HCT116 (cell line): ENCODE results near the gene COLEC11. TPM values are rescaled to one million over a fixed set of nuclear protein-coding genes. Genes with fewer than 3 reads are reported as not detected.

Experiments used
- ATAC-seq: fragments of 200-7000 bp; cut with Tn5 transposase; 2 replicates; pipeline ENCODE4 v1.9.1; 2020; ENCODE audit warnings: mild to moderate bottlenecking, moderate library complexity
- BruUV-seq: library from RNA; stranded (reverse); fragments of 400-500 nt; replicated peaks from 2 replicates; lab custom pipeline; 2021; lab: Mats Ljungman, UMichigan
- CTCF ChIA-PET: fragments of 300-600 bp; sonication (Branson Sonifier 250); formaldehyde crosslinking; loops from one replicate; lab custom pipeline; 2021; ENCODE audit warnings: antibody characterized with exemption; lab: Charles Lee
- POLR2A ChIA-PET: fragments of 300-600, 350-600 bp; sonication (Branson Sonifier 250); formaldehyde crosslinking; loops from one replicate; lab custom pipeline; 2021; ENCODE audit warnings: antibody characterized with exemption; lab: Charles Lee
- RAD21 ChIA-PET, 2 experiments: fragments of 300-600 bp; sonication (Branson Sonifier 250); formaldehyde crosslinking; loops; one replicate each; lab custom pipeline; 2023; ENCODE audit warnings: low total read pairs in 2 of 2; ENCODE audit not compliant: uncharacterized antibody in 2 of 2, unreplicated experiment in 2 of 2, low non-redundant PET in 1 of 2; lab: Charles Lee
- DNase-seq: peaks from one replicate; pipeline ENCODE4 v3.0.0-alpha.2; 2010; ENCODE audit warnings: low read depth, low spot score
- H2AFZ ChIP-seq: fragments of 200-600 bp; shearing (Covaris generic), sonication (generic); 2 replicates; pipeline ENCODE4 v1.6.1; 2017; ENCODE audit warnings: low read depth, mixed run types, mixed read lengths, antibody characterized with exemption, low read length; ENCODE audit not compliant: poor library complexity, severe bottlenecking
- H3K27ac ChIP-seq: 2 replicates; pipeline ENCODE4 v1.5.1; 2012; ENCODE audit warnings: low read depth, low read length
- H3K27me3 ChIP-seq: fragments of 200-600 bp; sonication (generic); 2 replicates; pipeline ENCODE4 v1.6.1; 2016; ENCODE audit warnings: mixed run types, low read length, mixed read lengths; ENCODE audit not compliant: insufficient read depth
- H3K36me3 ChIP-seq, 2 experiments: fragments of 200-500 bp in 1 of 2; fragments of 200-600 bp in 1 of 2; sonication (Bioruptor generic) in 1 of 2; sonication (generic) in 1 of 2; 2 replicates each; pipeline versions ENCODE4 v1.5.1 to v1.6.1; 2014 to 2016; ENCODE audit warnings: low read length in 2 of 2, inconsistent platforms in 1 of 2, mixed read lengths in 1 of 2, mixed run types in 1 of 2; ENCODE audit not compliant: insufficient read depth in 2 of 2, control insufficient read depth in 1 of 2
- H3K4me1 ChIP-seq, 2 experiments: fragments of 200-600 bp in 1 of 2; sonication (generic) in 1 of 2; 2 replicates each; pipeline versions ENCODE4 v1.5.1 to v1.6.1; 2012 to 2017; ENCODE audit warnings: low read length in 2 of 2, inconsistent platforms in 1 of 2, mild to moderate bottlenecking in 1 of 2, mixed read lengths in 1 of 2, mixed run types in 1 of 2, moderate library complexity in 1 of 2; ENCODE audit not compliant: insufficient read depth in 2 of 2, control insufficient read depth in 1 of 2
- H3K4me2 ChIP-seq: fragments of 200-600 bp; sonication (generic); 2 replicates; pipeline ENCODE4 v1.6.1; 2017; ENCODE audit warnings: mixed run types, low read length, mixed read lengths
- H3K4me3 ChIP-seq, 2 experiments: fragments of 200-600 bp in 1 of 2; sonication (generic) in 1 of 2; replicated peaks in 1 of 2; 2 replicates each; pipeline ENCODE4 v1.5.1; 2011 to 2016; ENCODE audit warnings: low read length in 2 of 2, control low read depth in 1 of 2, low read depth in 1 of 2, mild to moderate bottlenecking in 1 of 2, mixed read lengths in 1 of 2, mixed run types in 1 of 2
- H3K79me2 ChIP-seq: fragments of 200-600 bp; sonication (generic); 2 replicates; pipeline ENCODE4 v1.6.1; 2017; ENCODE audit warnings: mild to moderate bottlenecking, mixed run types, low read length, moderate library complexity, mixed read lengths; ENCODE audit not compliant: insufficient read depth
- H3K9ac ChIP-seq: fragments of 200-600 bp; sonication (generic); 2 replicates; pipeline ENCODE4 v1.6.1; 2016; ENCODE audit warnings: low read length, mixed read lengths
- H3K9me2 ChIP-seq: fragments of 200-600 bp; sonication (generic), shearing (Covaris generic); 2 replicates; pipeline ENCODE4 v1.6.1; 2017; ENCODE audit warnings: mixed run types, mild to moderate bottlenecking, moderate library complexity; ENCODE audit not compliant: insufficient read depth
- H3K9me3 ChIP-seq, 2 experiments: fragments of 200-500 bp in 1 of 2; fragments of 200-600 bp in 1 of 2; sonication (Bioruptor generic) in 1 of 2; sonication (generic) in 1 of 2; 2 replicates each; pipeline ENCODE4 v1.6.1; 2014 to 2017; ENCODE audit warnings: low read length in 2 of 2, mixed read lengths in 2 of 2, inconsistent platforms in 1 of 2, low read depth in 1 of 2, mild to moderate bottlenecking in 1 of 2, mixed run types in 1 of 2, moderate library complexity in 1 of 2; ENCODE audit not compliant: control insufficient read depth in 1 of 2, insufficient read depth in 1 of 2
- H4K20me1 ChIP-seq: fragments of 200-600 bp; sonication (generic), shearing (Covaris generic); 2 replicates; pipeline ENCODE4 v1.6.1; 2017; ENCODE audit warnings: mixed run types, mild to moderate bottlenecking, moderate library complexity; ENCODE audit not compliant: insufficient read depth
- CTCF ChIP-seq, 3 experiments: fragments of 200-600 bp in 1 of 3; sonication (generic) in 1 of 3; IDR thresholded peaks in 2 of 3; conservative IDR thresholded peaks in 1 of 3; 2 replicates each; pipeline ENCODE4 v1.5.1; 2012 to 2017; ENCODE audit warnings: low read depth in 2 of 3, low read length in 2 of 3, antibody characterized with exemption in 1 of 3, borderline replicate concordance in 1 of 3, control low read depth in 1 of 3, mild to moderate bottlenecking in 1 of 3, mixed read lengths in 1 of 3, mixed run types in 1 of 3, moderate library complexity in 1 of 3; ENCODE audit not compliant: insufficient read depth in 1 of 3
- MAX ChIP-seq: IDR thresholded peaks from 2 replicates; pipeline ENCODE4 v1.6.1; 2012
- POLR2AphosphoS5 ChIP-seq: IDR thresholded peaks from 2 replicates; pipeline ENCODE4 v1.6.1; 2011; ENCODE audit warnings: mild to moderate bottlenecking, low read depth, low read length, moderate library complexity
- REST ChIP-seq: IDR thresholded peaks from 2 replicates; pipeline ENCODE4 v1.6.1; 2012; ENCODE audit warnings: low read depth
- YY1 ChIP-seq: IDR thresholded peaks from 2 replicates; pipeline ENCODE4 v1.6.1; 2011; ENCODE audit warnings: low read length, low read depth, moderate library complexity, mild to moderate bottlenecking; ENCODE audit not compliant: insufficient replicate concordance; ENCODE audit errors: extremely low read depth
- intact Hi-C: fragments of 100-400 bp; cut with micrococcal nuclease; formaldehyde crosslinking; loops from 2 replicates; pipeline ENCODE4 v1.10.0; 2022
- total RNA-seq: library from RNA; stranded (reverse); gene quantifications from one replicate; pipeline ENCODE4 v1.2.1, GENCODE V29; 2021; ENCODE audit not compliant: unreplicated experiment

Gene COLEC11
- total RNA-seq, 1 experiment from 2014 or later, result 0.15 TPM

GRCh38 chr2:3611589-3611988 lies 16.7 kb downstream of the COLEC11 start:
- POLR2A ChIA-PET, result no interaction called here
- H3K4me3 ChIP-seq, result no peak overlapping the region
- RAD21 ChIA-PET, result no interaction called here
- 0 out of 4 replicates have a peak, but pooled peaks cover 0 to 3% of the 10 kb centered on the region in 2 experiments for H3K9me3 ChIP-seq
- intact Hi-C loops, result no loop called here
- no peaks in the 10 kb centered on the region for H3K4me1 ChIP-seq
- H2AFZ ChIP-seq, result no peak overlapping the region
- ATAC-seq (no peak), DNase-seq (no peak)
- TF ChIP-seq MAX (no peak), POLR2AphosphoS5 (no peak), YY1 (no peak), CTCF (IDR thresholded peaks at IDR 0.05 in 2 of 3, conservative IDR thresholded peaks at IDR 0.05 in 1 of 3; ENCODE audit: borderline replicate concordance in 1 of 3, insufficient read depth in 1 of 3, low read depth in 2 of 3, low read length in 2 of 3) (no peak), REST (no peak)
- H4K20me1 ChIP-seq, result no peaks in the 10 kb centered on the region
- H3K27me3 ChIP-seq, result no peaks in the 10 kb centered on the region
- H3K9me2 ChIP-seq, result no peaks in the 10 kb centered on the region
- H3K27ac ChIP-seq, result no peak overlapping the region
- no peak overlapping the region for H3K4me2 ChIP-seq
- CTCF ChIA-PET, result no interaction called here
- no peaks in the 10 kb centered on the region for H3K36me3 ChIP-seq
- no peak overlapping the region for H3K9ac ChIP-seq
- H3K79me2 ChIP-seq, result no peaks in the 10 kb centered on the region
- BruUV-seq, result no TSS peak
